Measurements from ENCODE around the gene DIPK1A.

Gene DIPK1A

GRCh38 chr1:92803140-92803887, 157.9 kb downstream of the DIPK1A start:
- DNase-seq (ENCODE audit: low read depth, low spot score), result no peak
- Histone ChIP-seq H3K9me3 (ENCODE audit: low read depth, low read length) (no peaks in the 10 kb centered on the region), H3K27ac (no peak overlapping the region), H3K36me3 (ENCODE audit: insufficient read depth, low read length) (no peaks in the 10 kb centered on the region), H3K9ac (ENCODE audit: insufficient read length) (no peak overlapping the region), H3K4me3 (no peak overlapping the region)
- TF ChIP-seq EZH2 (IDR thresholded peaks at IDR 0.05), result no peak
- no peak for TF ChIP-seq FOXP2 (optimal IDR thresholded peaks at IDR 0.05; ENCODE audit: control extremely low read depth, extremely low read length, insufficient read depth)
- TF ChIP-seq POLR2AphosphoS5 (IDR thresholded peaks at IDR 0.05; ENCODE audit: borderline replicate concordance, low read depth, low read length), result no peak

- no peaks in the 10 kb centered on the region for H3K9me3 ChIP-seq (ENCODE audit: low read depth, low read length)
- H3K4me3 ChIP-seq, result no peak overlapping the region
- no peak for DNase-seq (ENCODE audit: low read depth, low spot score)
- no peak overlapping the region for H3K27ac ChIP-seq
- no peak overlapping the region for H3K9ac ChIP-seq (ENCODE audit: insufficient read length)
- no peaks in the 10 kb centered on the region for H3K36me3 ChIP-seq (ENCODE audit: insufficient read depth, low read length)
- TF ChIP-seq FOXP2 (optimal IDR thresholded peaks at IDR 0.05; ENCODE audit: control extremely low read depth, extremely low read length, insufficient read depth) (no peak), EZH2 (IDR thresholded peaks at IDR 0.05) (no peak), POLR2AphosphoS5 (IDR thresholded peaks at IDR 0.05; ENCODE audit: borderline replicate concordance, low read depth, low read length) (no peak)
Measured at GRCh38 chr1:92797961-92798360, 163.3 kb downstream of the DIPK1A start.

DNA sequence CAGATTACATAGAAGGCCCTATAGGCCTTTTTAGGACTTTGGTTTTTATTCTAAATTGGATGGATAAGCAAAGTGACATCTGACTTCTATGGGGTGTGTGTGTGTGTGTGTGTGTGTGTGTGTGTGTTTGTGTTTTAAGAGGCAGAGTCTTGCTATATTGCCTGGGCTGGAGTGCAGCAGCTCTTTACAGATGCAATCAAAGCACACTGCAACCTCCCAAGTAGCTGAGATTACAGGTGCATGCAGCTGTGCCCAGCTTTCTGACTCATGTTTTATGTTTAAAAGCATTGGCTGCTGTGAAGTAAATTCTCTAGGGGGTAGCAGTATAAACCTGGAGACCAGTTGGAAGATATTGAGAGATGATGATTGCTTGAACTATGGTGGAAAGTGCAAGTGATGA, 164.0 kb downstream of the DIPK1A start:
- Histone ChIP-seq H3K36me3 (ENCODE audit: insufficient read depth, low read length) (no peaks in the 10 kb centered on the region), H3K4me3 (no peak overlapping the region), H3K9ac (ENCODE audit: insufficient read length) (no peak overlapping the region), H3K9me3 (ENCODE audit: low read depth, low read length) (no peaks in the 10 kb centered on the region), H3K27ac (no peak overlapping the region)
- DNase-seq (ENCODE audit: low read depth, low spot score), result no peak
- no peak for TF ChIP-seq FOXP2 (optimal IDR thresholded peaks at IDR 0.05; ENCODE audit: control extremely low read depth, extremely low read length, insufficient read depth)
- no peak for TF ChIP-seq EZH2 (IDR thresholded peaks at IDR 0.05)
- TF ChIP-seq POLR2AphosphoS5 (IDR thresholded peaks at IDR 0.05; ENCODE audit: borderline replicate concordance, low read depth, low read length), result no peak

DNA sequence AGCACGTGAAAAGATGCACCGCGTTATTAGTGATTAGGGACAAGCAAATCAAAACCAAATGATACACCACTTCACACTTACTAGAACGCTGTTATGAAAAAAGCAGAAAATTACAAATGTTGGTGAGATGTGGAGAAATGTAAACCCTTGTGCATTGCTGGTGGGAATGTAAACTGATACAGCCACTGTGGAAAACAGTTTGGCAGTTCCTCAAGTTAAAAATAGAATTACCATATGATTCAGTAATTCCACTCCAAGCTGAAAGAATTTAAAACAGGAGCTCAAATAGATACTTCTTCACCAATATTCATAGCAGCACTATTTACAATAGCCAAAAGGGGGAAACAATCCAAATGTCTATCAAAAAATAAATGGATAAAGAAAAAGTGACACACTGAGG, 166.1 kb downstream of the DIPK1A start:
- H3K9ac ChIP-seq (ENCODE audit: insufficient read length), result no peak overlapping the region
- H3K4me3 ChIP-seq, result no peak overlapping the region
- H3K36me3 ChIP-seq (ENCODE audit: insufficient read depth, low read length), result no peaks in the 10 kb centered on the region
- TF ChIP-seq FOXP2 (optimal IDR thresholded peaks at IDR 0.05; ENCODE audit: control extremely low read depth, extremely low read length, insufficient read depth), result no peak
- TF ChIP-seq EZH2 (IDR thresholded peaks at IDR 0.05), result no peak
- no peak for TF ChIP-seq POLR2AphosphoS5 (IDR thresholded peaks at IDR 0.05; ENCODE audit: borderline replicate concordance, low read depth, low read length)
- H3K27ac ChIP-seq, result no peak overlapping the region
- no peak for DNase-seq (ENCODE audit: low read depth, low spot score)
- H3K9me3 ChIP-seq (ENCODE audit: low read depth, low read length), result no peaks in the 10 kb centered on the region

- no peak overlapping the region for H3K9ac ChIP-seq (ENCODE audit: insufficient read length)
- no peaks in the 10 kb centered on the region for H3K9me3 ChIP-seq (ENCODE audit: low read depth, low read length)
- TF ChIP-seq POLR2AphosphoS5 (IDR thresholded peaks at IDR 0.05; ENCODE audit: borderline replicate concordance, low read depth, low read length) (no peak), EZH2 (IDR thresholded peaks at IDR 0.05) (no peak), FOXP2 (optimal IDR thresholded peaks at IDR 0.05; ENCODE audit: control extremely low read depth, extremely low read length, insufficient read depth) (no peak)
- H3K36me3 ChIP-seq (ENCODE audit: insufficient read depth, low read length), result no peaks in the 10 kb centered on the region
- H3K27ac ChIP-seq, result no peak overlapping the region
- DNase-seq (ENCODE audit: low read depth, low spot score), result no peak
- H3K4me3 ChIP-seq, result no peak overlapping the region
Measured at GRCh38 chr1:92792340-92792782, 168.9 kb downstream of the DIPK1A start.
